ENCODE measurements around the gene COX14. TPM values are rescaled to one million over a fixed set of nuclear protein-coding genes. Genes with fewer than 3 reads are reported as not detected.

Gene COX14
- total and polyA plus RNA-seq, 10 of the 15 experiments (the other 5 are each of a cell fraction or from before 2014, with no cell fraction given) = 44.6 to 361 (median 120) TPM

DNA sequence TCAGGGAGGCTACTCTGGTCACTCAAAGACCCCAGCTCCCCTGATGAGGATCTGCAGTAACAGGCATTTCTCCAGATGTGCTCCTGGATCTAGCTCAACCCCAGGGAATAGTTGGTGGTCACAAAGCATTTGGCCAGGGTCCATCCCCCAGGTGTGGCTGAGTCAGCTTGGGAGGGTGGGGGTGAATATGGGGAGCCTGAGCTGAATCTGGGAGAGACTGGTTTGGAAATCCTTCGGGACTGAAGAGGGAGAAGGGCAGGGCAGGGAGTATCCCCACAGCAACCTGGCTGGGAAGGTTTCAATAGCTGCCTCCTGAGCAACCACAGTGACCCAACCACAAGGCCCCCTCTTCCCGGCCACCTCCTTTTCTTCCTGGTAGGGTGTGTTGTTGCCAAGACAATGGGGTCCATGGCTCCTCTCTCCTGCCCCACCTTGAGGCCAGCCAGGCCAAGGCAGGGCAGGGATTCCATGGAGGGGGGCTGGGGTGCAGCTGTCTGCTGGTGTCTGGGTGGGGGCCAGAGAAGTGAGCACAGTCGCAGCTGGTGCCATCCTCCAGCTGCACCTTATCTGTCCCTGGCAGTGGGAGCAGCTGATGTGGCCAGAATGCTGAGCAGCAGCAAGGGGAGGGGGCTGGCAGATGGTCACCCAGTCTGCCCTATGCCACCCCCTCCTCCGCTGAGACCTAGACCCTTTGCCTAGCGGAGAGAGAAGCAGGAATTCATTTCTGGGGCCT, 49.1 kb upstream of the COX14 start:
- Histone ChIP-seq H3K9ac (ENCODE audit: control insufficient read depth, insufficient read depth, low read length) (no peak overlapping the region), H3K4me2 (ENCODE audit: control insufficient read depth, insufficient read depth) (no peak overlapping the region), H3K27me3 (replicated peaks in 1 of 2; ENCODE audit: control insufficient read depth in 2 of 2, insufficient read depth in 2 of 2, low read length in 1 of 2) (peaks cover 0 to 8% of the 10 kb centered on the region in 2 experiments; a peak in 3 of 4 replicates), H3K4me1 (ENCODE audit: control insufficient read depth, insufficient read depth, low read length) (no peaks in the 10 kb centered on the region), H3K79me2 (ENCODE audit: control insufficient read depth, insufficient read depth, low read length) (no peaks in the 10 kb centered on the region), H4K20me1 (ENCODE audit: control insufficient read depth, insufficient read depth) (no peaks in the 10 kb centered on the region), H3K36me3 (ENCODE audit: control insufficient read depth in 2 of 2, insufficient read depth in 2 of 2, low read length in 1 of 2) (no peaks in the 10 kb centered on the region), H3K9me3 (replicated peaks; ENCODE audit: control insufficient read depth, insufficient read depth, low read length) (no peaks in the 10 kb centered on the region), H3K27ac (ENCODE audit: control insufficient read depth, insufficient read depth) (no peak overlapping the region), H3K4me3 (no peak overlapping the region), H2AFZ (ENCODE audit: control insufficient read depth, low read depth, low read length) (no peak overlapping the region)
- 3% methylated on average over 5 of the region's 5 CpGs for whole genome bisulfite sequencing (ENCODE audit: insufficient coverage, insufficient replicate concordance, low lambda C conversion rate, missing lambda C conversion rate)
- intact Hi-C loops (cut with micrococcal nuclease; ENCODE audit: unreplicated experiment) (no loop called here), in situ Hi-C loops (cut with MboI) (no loop called here)
- BruUV-seq (replicated peaks) = no TSS peak
- FAIRE-seq = no peak
- no peak for DNase-seq (ENCODE audit: low read depth, low spot score)
- ChIA-PET SMC1A (ENCODE audit: uncharacterized antibody, unreplicated experiment) (no interaction called here), POLR2A (no interaction called here), RAD21 (ENCODE audit: unreplicated experiment) (interaction anchor here (1.3 kb wide), 1 partner anchor 96 kb away, joined by 3 read pairs; no protein-coding TSS in a partner anchor), CTCF (interaction anchor here (1.8 to 4.5 kb wide), 2 partner anchors 25 to 96 kb away, joined by 11 to 16 read pairs; no protein-coding TSS in a partner anchor)
- ATAC-seq = no peak
- no peak for TF ChIP-seq RBBP5 (conservative IDR thresholded peaks at IDR 0.05)
- no peak for TF ChIP-seq HCFC1 (IDR thresholded peaks at IDR 0.05; ENCODE audit: low read length)
- TF ChIP-seq ZNF622 (IDR thresholded peaks at IDR 0.05) = no peak
- no peak for TF ChIP-seq IRF4 (IDR thresholded peaks at IDR 0.05; ENCODE audit: low read depth, low read length)
- no peak for TF ChIP-seq POLR2AphosphoS2 (IDR thresholded peaks at IDR 0.05; ENCODE audit: low read depth, low read length)
- TF ChIP-seq, protein P1, sequence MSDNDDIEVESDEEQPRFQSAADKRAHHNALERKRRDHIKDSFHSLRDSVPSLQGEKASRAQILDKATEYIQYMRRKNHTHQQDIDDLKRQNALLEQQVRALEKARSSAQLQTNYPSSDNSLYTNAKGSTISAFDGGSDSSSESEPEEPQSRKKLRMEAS (IDR thresholded peaks at IDR 0.05; ENCODE audit: low read depth, low read length) = no peak
- no peak for TF ChIP-seq SPI1 (IDR thresholded peaks at IDR 0.05; ENCODE audit: borderline replicate concordance, insufficient read depth, low read depth, low read length)
- no peak for TF ChIP-seq GABPA (IDR thresholded peaks at IDR 0.05; ENCODE audit: low read depth)
- TF ChIP-seq NRF1 (conservative IDR thresholded peaks at IDR 0.05; ENCODE audit: low read depth, low read length) = no peak
- no peak for TF ChIP-seq NR2C1 (IDR thresholded peaks at IDR 0.05)
- no peak for TF ChIP-seq LARP7 (IDR thresholded peaks at IDR 0.05)
- TF ChIP-seq BCL11A (IDR thresholded peaks at IDR 0.05; ENCODE audit: low read depth, low read length) = no peak
